ENCODE results near the gene MCC.

Gene MCC

GRCh38 chr5:113302120-113302519 lies 186.1 kb downstream of the MCC start:
- no peak for DNase-seq

GRCh38 chr5:113299591-113299990 lies 188.7 kb downstream of the MCC start:
- DNase-seq, result no peak

GRCh38 chr5:113296676-113297075 lies 191.6 kb downstream of the MCC start:
- DNase-seq, result no peak

- no peak for DNase-seq
Measured at GRCh38 chr5:113295111-113295539, 193.1 kb downstream of the MCC start.

GRCh38 chr5:113294311-113295110 lies 193.7 kb downstream of the MCC start:
- no peak for DNase-seq

- no peak for DNase-seq
Measured at GRCh38 chr5:113293975-113294310, 194.3 kb downstream of the MCC start.

- DNase-seq, result no peak
Measured at GRCh38 chr5:113293068-113293974, 194.9 kb downstream of the MCC start.

- no peak for DNase-seq
Measured at GRCh38 chr5:113292462-113292861, 195.8 kb downstream of the MCC start.

GRCh38 chr5:113283558-113283957 lies 204.7 kb downstream of the MCC start:
- no peak for DNase-seq

GRCh38 chr5:113282472-113282871 lies 205.8 kb downstream of the MCC start:
- no peak for DNase-seq

- no peak for DNase-seq
Measured at GRCh38 chr5:113281194-113281593, 207.1 kb downstream of the MCC start.

GRCh38 chr5:113280541-113280940 lies 207.7 kb downstream of the MCC start:
- DNase-seq, result no peak

- DNase-seq, result no peak
Measured at GRCh38 chr5:113278976-113279375, 209.3 kb downstream of the MCC start.

GRCh38 chr5:113276493-113276892 lies 211.8 kb downstream of the MCC start:
- DNase-seq, result no peak

- DNase-seq, result no peak
Measured at GRCh38 chr5:113276001-113276400, 212.3 kb downstream of the MCC start.

- no peak for DNase-seq
Measured at GRCh38 chr5:113274836-113275414, 213.3 kb downstream of the MCC start.

- DNase-seq, result no peak
Measured at GRCh38 chr5:113273948-113274347, 214.3 kb downstream of the MCC start.

- DNase-seq, result no peak
Measured at GRCh38 chr5:113271745-113272454, 216.4 kb downstream of the MCC start.

GRCh38 chr5:113271015-113271414 lies 217.2 kb downstream of the MCC start:
- DNase-seq, result no peak

- no peak for DNase-seq
Measured at GRCh38 chr5:113270086-113270485, 218.2 kb downstream of the MCC start.

- DNase-seq, result no peak
Measured at GRCh38 chr5:113269023-113269997, 218.9 kb downstream of the MCC start.

GRCh38 chr5:113268232-113268631 lies 220.0 kb downstream of the MCC start:
- no peak for DNase-seq
